T follicular helper cell (primary cell): ENCODE data around the gene AXIN2.

Experiments
- DNase-seq: peaks from one replicate; pipeline ENCODE4 v3.0.0-alpha.2; 2020; ENCODE audit warnings: low read depth

Gene AXIN2

GRCh38 chr17:65553646-65554552 is 7.5 kb downstream of the AXIN2 start:
- no peak for DNase-seq

- no peak for DNase-seq
Observed at GRCh38 chr17:65553009-65553645, 8.3 kb downstream of the AXIN2 start.

- DNase-seq, result no peak
Observed at GRCh38 chr17:65552214-65552613, 9.2 kb downstream of the AXIN2 start.

- DNase-seq, result no peak
Observed at GRCh38 chr17:65551267-65552040, 10.0 kb downstream of the AXIN2 start.

- DNase-seq, result no peak
Observed at GRCh38 chr17:65550758-65551157, 10.7 kb downstream of the AXIN2 start.

GRCh38 chr17:65550075-65550662 is 11.3 kb downstream of the AXIN2 start:
- DNase-seq, result no peak

- no peak for DNase-seq
Observed at GRCh38 chr17:65548269-65548969, 13.0 kb downstream of the AXIN2 start.

DNA sequence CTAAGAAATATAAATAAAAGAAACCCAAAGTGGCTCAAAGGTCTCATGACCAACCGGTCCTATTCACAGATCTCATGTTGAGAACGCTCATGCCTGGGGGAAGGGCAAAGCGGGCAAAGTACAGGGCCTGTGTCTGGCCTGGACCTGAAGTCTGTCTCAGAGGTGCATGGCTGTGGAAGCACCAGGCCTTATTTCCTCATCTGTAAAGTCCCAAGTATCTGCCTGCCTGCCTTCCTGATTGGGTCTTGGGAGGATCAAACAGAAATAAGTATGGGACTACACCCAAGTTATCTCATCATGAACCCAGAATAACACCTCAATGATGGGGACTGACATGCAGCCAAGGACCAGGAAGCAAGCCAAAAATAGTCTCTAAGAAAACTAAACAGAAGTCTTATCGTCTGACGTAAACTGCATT is 14.2 kb downstream of the AXIN2 start:
- no peak for DNase-seq

GRCh38 chr17:65546579-65546978 is 14.9 kb downstream of the AXIN2 start:
- DNase-seq, result no peak

GRCh38 chr17:65545705-65546523 is 15.5 kb downstream of the AXIN2 start:
- no peak for DNase-seq

DNA sequence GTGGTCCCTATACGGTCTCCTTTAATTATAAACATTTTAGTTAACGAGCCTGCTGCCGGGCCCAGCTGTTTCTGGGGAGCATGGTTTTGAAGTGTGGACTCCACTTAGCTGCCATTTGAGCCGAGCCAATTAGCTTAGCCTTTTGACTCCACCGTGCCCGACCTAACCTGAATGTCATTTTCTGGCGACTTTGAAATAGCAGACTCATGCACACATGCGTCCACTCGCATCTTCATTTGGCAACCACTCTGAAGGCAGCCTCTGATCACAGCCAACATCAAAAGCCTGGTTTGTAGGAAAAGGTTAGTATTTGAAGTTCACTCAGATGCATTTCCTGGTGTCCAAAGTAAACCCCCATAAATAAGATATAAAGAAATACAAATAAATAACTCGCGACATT is 16.8 kb downstream of the AXIN2 start:
- DNase-seq, result no peak

DNA sequence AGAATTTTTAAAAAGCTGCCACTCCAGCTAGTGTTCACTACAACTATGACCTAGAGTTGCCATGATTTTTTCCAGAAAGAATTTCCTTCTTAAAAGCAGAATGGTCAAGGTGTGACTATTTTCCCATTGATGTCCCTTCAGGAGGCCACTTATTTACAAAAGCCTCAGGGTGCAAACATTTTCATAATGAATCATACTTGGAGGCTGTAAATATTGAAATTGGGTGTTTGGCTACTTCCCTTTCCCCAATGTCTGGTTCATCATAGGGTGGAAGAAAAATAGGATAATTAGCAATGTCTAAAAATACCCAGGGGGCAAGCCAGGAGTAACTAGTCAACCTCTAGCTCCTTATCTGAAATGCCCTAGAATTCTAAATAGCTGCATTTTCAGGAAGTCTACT is 18.8 kb downstream of the AXIN2 start:
- DNase-seq, result no peak

DNA sequence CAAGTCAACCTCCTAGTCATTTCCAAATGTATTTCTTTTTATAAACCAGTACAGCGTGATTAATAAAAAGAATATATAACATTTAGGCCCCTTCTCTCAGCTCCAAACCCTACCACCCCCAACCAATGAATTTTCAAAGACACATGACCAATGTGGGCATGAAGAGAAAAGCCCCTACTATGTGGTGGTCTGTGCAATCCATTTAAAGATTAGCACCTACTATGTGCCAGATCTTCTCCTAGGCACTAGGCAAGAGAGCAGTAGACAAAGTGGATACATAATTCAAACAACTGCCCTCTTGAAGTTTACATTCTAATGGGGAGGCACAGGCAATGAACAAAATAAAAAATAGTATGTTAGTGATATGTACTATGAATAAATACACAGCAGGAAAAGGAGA is 19.4 kb downstream of the AXIN2 start:
- no peak for DNase-seq

DNA sequence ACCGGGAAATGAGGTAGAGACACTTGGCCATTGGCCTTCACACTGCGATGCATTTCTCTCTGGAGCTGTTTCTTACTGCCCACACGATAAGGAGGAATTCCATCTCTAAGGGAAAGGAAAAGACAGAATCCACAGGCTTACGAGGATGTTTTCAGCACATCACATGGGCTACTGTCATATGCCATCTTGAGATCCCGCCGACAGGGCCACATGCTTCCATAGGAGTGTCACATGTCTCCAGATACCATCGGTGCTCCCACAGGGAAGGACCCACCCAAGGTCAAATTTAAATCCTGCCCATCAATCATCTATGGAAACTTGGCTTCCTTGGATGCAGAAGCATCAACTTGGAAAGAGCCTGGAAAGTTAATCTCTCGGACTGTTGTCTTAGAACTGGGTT is 20.0 kb downstream of the AXIN2 start:
- no peak for DNase-seq

DNA sequence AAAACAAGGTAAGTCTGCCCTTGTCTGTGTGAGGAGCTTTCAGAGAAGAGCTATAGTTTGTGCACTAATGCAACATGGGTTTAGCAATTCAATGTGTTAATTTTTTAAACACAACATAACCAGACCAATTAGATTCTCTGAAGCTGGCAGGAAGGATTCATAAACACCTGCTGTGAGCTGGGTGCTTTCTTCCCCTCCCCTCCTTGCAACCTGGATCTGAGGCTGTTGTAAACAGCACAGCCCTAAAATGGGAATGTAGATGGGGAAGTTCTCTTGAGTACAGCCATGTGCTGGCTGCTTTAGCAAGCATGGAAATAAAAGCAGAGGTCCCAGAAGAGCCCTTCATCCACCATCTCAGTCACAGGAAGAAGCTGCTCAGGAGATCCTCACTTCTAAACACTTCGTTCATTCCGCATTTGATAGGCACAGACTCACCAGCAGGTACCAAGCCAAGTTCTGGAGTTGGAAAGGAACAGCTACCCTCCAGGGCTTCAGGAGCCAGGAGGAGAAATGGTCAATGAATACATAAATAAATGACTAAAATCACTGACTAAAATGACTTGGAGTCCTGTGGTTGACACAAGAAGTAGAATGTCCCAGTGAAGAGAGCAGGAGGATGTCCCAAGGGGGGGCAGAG is 21.7 kb downstream of the AXIN2 start:
- no peak for DNase-seq

GRCh38 chr17:65538675-65539529 is 22.5 kb downstream of the AXIN2 start:
- no peak for DNase-seq

- peak; percentile 45 for DNase-seq
Observed at GRCh38 chr17:65537845-65538674, 23.4 kb downstream of the AXIN2 start.

DNA sequence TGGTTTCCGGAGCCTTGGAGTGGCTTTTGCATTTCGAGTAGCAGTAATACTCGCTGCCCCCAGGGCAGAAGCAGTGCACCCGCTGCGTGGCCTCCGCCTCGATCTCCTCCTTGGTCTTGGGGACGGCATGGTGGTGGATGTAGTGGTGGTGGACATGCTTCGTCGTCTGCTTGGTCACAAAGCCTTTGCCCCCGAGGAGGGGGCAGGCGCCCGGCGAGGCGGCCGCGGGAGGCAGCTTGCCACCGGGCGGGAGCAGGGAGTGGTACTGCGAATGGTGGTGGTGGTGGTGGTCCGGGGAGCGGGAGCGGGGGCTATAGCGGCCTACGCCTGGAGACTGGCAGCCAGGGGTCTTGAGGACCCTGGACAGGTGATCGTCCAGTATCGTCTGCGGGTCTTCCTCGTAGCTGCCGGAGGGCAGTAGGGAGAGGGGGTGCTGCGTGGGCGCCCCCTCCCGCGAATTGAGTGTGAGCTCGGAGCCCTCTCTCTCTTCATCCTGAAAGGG is 24.1 kb downstream of the AXIN2 start:
- DNase-seq, result no peak
